Astrocyte of the spinal cord (primary cell): ENCODE results near the gene PROK1.
A peak's percentile ranks its signal among the peaks of the same experiment; 100 is the strongest.

ENCODE experiments used
- DNase-seq: peaks from one replicate; pipeline ENCODE4 v3.0.0; 2011; ENCODE audit warnings: low read depth, low spot score
- H3K4me3 ChIP-seq: 2 replicates; pipeline ENCODE4 v1.5.1; 2011; ENCODE audit warnings: low read depth, mild to moderate bottlenecking, low read length, moderate library complexity
- CTCF ChIP-seq: IDR thresholded peaks from 2 replicates; pipeline ENCODE4 v1.5.1; 2012; ENCODE audit warnings: low read depth, mild to moderate bottlenecking, low read length, inconsistent platforms
- in situ Hi-C: cut with HindIII; loops from 2 replicates; pipeline ENCODE4 v1.10.0; 2017; ENCODE audit warnings: low sequenced_read_pairs

PROK1 gene

GRCh38 chr1:110490791-110491451 lies 40.0 kb downstream of the PROK1 start:
- in situ Hi-C loops: no loop called here
- no peak for TF ChIP-seq CTCF
- H3K4me3 ChIP-seq: no peak overlapping the region
- DNase-seq: no peak

GRCh38 chr1:110492573-110492972 lies 41.6 kb downstream of the PROK1 start:
- in situ Hi-C loops: no loop called here
- DNase-seq: no peak
- no peak overlapping the region for H3K4me3 ChIP-seq
- no peak for TF ChIP-seq CTCF

- H3K4me3 ChIP-seq: no peak overlapping the region
- TF ChIP-seq CTCF: no peak
- no peak for DNase-seq
- in situ Hi-C loops: no loop called here
Observed at GRCh38 chr1:110493059-110493699, 42.2 kb downstream of the PROK1 start.

GRCh38 chr1:110494036-110494435 lies 43.1 kb downstream of the PROK1 start:
- in situ Hi-C loops: no loop called here
- no peak for TF ChIP-seq CTCF
- DNase-seq: no peak
- H3K4me3 ChIP-seq: no peak overlapping the region

GRCh38 chr1:110494522-110495406 lies 43.8 kb downstream of the PROK1 start:
- no peak for TF ChIP-seq CTCF
- DNase-seq: no peak
- in situ Hi-C loops: no loop called here
- no peak overlapping the region for H3K4me3 ChIP-seq

- TF ChIP-seq CTCF: peak; percentile 90
- DNase-seq: peak; percentile 74
- H3K4me3 ChIP-seq: no peak overlapping the region
- in situ Hi-C loops: no loop called here
Observed at GRCh38 chr1:110495926-110496600, 45.1 kb downstream of the PROK1 start.
